HG02885 (cell line): ENCODE results near the gene AQP5.

ENCODE experiments used
- ATAC-seq: cut with Tn5 transposase; IDR thresholded peaks from one replicate; pipeline ENCODE4 v1.9.1; 2021; ENCODE audit warnings: mild to moderate bottlenecking; ENCODE audit not compliant: unreplicated experiment, poor library complexity

AQP5 gene

DNA sequence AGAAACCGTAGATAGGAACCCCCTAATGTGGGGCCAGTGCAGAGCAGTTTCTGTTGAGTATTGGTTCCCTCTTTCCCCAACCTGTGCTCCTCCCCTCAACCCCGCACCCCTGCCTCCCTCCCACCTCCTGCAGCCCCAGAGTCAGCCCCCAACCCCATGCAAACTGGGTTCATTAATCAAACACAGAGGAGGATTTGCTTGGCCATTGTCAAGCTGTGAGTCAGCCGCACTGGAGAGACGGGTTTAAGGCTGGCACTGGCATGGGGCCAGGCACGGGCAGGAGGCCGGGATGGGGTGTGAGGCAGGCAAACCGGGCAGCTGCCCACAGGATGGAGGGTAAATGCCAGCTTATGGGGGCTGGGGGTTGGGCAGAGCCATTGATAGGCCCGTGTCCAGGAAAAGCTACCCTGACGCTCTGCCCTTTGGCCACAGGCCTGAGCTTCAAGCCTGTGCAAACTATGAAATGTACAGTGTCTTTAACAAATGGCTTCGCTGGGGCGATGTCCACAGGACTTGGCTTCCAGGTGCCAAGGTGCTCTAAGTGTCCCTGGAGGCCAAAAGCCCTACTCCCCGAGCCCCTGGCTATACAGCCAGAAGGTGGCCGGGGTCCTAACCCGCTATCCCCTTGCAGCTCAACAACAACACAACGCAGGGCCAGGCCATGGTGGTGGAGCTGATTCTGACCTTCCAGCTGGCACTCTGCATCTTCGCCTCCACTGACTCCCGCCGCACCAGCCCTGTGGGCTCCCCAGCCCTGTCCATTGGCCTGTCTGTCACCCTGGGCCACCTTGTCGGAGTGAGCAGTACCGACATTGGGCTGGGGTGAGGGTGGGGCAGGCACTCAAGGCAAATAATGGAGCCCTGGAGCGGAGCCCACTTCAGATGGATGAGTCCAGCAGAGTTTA is 1.4 kb downstream of the AQP5 start:
- no peak for ATAC-seq

DNA sequence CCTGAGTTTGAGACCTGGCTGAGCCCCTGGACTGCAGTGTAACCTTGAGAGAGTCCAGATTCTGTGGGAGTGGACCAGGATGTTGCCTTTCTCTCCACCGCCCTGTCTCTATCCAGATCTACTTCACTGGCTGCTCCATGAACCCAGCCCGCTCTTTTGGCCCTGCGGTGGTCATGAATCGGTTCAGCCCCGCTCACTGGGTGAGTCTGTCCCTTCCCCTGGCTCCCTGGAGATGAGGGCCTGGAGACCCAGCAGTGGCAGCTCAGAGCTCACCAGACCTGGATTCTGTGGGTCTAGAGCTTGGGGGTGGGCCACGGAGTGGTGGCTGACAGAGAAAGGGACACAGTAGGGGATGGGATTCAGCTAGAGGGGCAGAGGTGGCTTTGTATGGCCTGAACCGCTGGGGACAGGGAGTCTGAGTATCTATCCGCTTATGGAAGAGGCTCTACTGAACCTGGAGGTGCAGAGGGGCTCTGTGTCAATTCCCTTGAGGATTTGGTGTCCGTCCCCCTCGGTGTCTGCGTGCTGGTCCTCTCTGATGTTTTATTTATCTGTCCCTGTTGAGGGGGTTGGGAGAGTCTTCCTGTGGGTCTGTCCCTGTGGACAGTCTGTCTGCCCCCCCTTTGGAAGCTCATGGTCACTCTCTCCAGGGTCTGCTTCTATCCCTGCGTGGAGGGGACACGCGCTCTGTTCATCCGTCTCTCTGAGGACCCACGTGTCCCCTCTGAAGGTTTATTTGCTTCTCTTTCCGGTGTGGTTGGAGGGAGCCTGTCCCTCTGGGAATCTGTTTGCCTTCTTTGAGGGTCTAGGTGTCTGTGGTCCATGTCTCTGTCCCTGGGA is 2.5 kb downstream of the AQP5 start:
- ATAC-seq = no peak

DNA sequence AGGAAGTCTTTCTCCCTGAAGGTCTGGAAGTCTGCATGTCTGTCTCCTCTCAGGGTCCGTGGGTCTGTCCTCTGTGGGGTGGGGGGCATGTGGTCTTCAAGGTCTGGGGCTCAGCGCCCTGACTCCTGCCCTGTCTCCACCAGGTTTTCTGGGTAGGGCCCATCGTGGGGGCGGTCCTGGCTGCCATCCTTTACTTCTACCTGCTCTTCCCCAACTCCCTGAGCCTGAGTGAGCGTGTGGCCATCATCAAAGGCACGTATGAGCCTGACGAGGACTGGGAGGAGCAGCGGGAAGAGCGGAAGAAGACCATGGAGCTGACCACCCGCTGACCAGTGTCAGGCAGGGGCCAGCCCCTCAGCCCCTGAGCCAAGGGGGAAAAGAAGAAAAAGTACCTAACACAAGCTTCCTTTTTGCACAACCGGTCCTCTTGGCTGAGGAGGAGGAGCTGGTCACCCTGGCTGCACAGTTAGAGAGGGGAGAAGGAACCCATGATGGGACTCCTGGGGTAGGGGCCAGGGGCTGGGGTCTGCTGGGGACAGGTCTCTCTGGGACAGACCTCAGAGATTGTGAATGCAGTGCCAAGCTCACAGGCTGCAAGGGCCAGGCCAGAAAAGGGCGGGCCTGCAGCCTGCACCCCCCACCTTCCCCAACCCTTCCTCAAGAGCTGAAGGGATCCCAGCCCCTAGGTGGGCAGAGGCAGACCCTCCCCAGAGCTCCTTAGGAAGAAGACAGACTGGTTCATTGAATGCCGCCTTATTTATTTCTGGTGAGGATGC is 3.4 kb downstream of the AQP5 start:
- no peak for ATAC-seq

DNA sequence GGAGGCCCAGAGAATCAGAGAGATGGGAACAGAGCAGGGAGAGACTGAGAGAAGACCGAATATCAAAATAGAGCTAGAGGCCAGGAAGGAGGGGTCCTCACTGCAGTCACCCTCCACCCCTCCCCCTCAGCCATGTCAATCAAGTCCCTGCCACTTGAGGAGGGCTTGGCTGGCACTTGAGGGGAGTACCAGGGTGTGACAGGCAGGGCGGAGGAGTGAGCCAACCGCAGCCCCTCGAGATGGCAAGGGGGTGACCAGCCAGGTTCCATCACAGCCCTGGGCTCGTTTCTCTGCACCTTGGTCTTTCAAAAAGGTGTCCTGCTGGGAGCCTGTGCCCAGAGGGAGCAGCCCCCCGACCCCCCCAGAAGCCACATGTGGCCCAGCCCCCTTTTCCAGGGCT is 4.2 kb downstream of the AQP5 start:
- ATAC-seq = no peak

DNA sequence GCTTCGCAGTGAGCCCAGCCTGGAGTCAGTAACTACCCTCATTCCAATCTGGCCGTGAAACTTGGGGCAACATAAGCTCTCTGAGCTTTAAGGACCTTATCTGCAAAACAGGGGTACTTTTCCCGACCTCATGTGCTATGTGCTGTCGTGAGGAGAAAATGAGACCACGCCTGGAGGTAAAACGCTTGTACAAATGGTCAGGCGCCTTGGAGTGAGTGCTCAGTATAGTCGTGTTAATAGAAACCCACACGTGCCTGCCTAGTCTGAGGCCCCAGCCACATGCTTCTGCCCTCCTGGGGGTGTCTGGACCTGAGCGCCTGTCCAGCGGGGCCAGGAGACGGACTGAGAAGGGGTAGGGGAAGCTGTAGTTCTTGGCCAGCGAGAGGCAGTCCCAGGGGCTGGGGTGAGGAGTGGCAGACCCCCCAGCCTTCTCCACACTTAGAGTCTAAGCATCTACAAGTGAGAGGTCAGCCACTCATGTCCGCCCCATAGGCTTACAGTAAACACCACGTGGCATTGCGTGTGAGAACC is 4.9 kb downstream of the AQP5 start:
- ATAC-seq = no peak

DNA sequence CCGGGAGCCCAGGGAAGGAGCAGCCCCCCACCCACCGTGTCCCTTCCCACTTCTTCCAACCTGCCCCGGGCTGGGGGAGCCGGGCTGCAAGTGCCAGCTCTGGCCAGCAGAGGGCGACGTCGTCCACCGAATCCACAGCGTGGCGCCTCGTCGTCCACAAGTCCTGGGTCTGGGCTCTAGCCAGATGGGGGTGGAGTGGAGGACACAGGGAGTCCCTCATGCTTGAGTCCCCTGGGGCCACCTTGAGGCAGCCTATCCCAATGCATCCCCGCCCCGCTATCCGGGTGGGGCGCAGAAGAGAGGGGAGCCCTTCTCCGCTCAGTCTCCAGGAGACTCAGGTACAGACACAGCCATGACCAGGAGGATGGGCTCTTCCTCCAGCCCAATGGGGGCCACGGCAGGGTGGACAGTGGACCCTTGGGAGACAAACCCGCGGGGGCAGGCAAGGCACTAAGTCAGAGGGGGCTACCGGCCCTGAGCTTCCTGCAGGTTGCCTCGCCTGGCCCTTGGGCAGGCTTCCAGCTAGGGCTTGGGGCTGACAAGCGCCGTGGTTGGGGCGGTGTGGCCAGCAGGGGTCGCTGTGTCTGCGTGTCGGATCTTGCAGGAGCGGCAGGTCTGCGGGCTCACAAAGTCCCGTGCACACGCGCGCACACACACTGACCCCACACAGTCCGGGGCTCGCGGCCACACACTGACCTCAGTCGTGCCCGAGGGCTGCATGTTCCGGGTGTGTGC is 5.5 kb downstream of the AQP5 start:
- ATAC-seq = peak; percentile 76

DNA sequence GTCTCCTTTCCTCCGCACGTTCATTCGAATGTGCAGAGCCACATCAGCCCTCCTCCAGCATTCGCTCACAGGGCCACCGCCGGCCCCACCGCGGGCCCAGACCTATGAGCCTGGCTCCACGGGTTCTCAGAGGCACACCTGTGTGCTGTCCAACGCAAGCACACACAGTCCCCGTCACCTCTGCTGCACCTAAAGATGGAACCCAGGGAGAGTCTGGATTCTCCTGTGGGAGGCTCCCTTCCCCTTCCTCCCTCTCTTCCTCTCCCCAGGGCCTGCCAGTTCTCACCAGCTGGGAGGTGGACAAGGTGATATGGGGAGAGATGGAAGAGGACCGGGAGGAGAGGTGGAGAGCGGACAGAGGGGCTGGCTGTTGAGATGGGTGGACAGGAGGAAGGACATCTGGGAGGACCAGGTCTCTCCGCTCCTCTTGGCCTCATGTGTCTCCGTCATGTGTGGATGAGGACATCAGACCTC is 6.1 kb downstream of the AQP5 start:
- no peak for ATAC-seq

DNA sequence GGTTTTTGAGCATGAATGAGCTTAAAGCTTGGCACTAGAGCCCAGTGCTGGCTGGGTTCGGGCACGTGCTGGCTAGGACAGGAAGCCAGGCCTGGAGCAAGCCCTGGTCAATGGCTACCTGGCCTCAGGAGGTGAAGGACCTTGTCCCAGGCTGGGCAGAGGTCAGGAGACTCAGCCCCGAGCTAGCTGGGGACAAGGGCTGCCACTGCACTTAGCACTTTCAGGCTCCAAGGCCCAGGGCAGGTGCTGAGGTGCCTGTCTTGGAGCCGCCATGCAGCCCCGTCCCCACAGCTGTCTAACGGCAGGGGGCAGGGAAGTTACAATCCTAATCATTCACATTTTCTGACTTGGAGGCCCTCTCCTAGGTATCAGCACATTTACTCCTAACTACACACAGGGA is 6.8 kb downstream of the AQP5 start:
- no peak for ATAC-seq

DNA sequence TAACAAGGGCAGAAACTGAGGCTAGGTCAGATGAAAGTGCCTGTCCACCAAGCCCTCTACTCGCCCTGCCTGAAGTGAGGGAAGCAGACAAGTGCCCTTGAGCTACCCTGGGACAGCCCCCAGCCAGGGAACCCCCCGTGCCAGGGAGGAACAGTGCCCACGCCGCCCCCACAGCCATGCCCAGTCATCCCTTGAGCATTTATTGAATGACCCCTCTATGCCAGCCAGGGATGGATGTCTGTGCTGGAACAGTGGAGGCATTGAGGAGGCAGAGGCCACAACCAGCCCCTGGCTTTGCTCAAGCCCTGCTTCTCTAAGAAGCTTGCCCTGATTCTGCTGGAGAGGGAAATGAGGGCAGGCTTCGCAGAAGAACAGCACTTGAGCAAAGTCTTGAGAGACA is 7.4 kb downstream of the AQP5 start:
- ATAC-seq = no peak

DNA sequence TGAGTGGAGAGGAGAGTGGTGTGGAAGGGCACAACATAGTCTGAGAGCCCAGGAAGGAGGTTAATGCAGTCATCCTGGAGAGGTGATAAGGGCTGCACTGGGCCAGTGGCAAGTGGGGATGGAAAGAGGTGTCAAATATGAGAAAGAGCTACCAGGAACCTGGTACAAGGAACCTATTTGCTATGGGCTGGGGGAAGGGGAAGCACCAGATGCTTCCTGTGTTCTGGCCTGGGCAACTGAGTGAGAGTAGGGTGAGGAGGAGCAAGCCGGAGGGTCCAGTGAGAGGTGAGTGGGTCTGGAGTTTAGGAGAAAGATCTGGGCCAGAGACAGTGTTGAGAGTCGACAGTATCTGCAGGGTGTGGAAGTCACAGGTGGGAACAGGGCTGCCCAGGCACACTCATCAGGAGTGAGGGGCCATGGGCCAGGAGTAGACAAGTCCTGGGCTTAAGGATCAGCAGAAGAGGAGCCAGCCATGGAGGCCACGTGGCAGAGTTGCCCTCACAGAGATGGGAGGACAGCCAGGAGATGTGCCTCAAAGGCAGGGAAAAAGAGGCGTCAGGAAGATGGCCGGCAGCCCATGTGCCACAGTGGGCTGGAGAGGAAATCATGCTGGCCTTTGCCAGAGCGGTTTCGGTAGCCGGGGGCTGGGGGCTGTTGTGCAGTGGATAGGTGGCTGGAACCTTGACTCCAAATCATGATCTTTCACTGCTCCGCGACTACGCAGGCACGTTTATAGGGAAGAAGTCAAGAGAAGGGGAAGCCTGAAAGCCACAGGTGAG is 8.2 kb downstream of the AQP5 start:
- no peak for ATAC-seq

DNA sequence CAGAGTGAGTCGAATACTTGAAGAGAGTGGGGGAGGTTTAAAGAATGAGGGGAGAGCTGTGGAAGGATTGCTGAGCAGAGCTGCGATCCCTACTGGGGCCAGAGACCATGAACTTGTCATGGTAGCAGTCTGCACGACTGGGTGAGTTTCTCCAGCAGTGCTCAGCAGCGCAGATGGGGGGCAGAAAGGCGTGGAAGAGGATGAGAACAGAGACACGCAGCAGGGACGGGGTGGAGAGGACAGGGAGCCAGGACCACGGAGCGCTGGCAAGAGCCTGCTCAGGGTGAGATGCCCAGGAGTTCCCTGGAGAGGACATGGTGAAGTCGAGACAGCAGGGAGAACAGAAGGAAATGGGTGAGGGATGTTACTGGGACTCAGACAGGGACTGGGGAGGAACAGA is 9.0 kb downstream of the AQP5 start:
- no peak for ATAC-seq

DNA sequence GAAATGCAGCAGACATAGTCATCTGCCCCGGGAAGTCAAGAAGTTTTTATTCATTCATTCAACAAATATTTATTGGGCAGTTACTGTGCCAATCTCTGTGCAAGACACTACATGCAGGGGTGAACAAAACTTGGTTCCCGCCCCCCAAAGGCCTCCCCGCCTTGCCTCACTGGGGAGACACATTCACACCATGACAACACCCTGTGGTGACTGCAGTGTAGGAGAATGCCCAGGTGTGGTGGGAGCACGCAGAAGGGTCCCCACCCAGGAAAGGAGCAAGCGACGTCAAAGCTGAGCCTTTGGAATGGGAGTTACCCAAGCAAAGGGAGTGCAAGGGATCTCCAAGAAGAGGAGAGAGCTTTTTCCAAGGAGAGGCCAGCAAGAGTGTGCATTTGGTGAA is 9.5 kb downstream of the AQP5 start:
- ATAC-seq = no peak

DNA sequence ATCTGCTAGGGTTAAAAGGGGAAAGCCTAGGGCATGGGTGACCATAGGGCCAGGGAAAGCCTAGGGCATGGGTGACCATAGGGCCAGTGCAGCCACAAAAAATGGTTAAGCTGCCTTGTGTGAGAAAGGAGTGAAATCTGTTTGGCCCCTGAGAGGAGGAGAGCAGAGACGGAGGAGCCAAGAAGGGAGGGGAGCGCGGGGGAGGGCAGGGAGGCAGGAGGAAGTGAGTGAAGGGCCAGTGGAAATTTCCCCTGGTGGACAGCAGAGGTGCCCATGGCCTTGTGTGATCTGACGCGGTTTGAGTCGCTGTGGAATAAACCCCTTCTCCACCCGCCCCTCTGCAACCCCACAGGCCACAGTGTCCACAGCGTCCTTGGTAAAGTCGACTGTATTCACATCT is 10.5 kb downstream of the AQP5 start:
- ATAC-seq = no peak

DNA sequence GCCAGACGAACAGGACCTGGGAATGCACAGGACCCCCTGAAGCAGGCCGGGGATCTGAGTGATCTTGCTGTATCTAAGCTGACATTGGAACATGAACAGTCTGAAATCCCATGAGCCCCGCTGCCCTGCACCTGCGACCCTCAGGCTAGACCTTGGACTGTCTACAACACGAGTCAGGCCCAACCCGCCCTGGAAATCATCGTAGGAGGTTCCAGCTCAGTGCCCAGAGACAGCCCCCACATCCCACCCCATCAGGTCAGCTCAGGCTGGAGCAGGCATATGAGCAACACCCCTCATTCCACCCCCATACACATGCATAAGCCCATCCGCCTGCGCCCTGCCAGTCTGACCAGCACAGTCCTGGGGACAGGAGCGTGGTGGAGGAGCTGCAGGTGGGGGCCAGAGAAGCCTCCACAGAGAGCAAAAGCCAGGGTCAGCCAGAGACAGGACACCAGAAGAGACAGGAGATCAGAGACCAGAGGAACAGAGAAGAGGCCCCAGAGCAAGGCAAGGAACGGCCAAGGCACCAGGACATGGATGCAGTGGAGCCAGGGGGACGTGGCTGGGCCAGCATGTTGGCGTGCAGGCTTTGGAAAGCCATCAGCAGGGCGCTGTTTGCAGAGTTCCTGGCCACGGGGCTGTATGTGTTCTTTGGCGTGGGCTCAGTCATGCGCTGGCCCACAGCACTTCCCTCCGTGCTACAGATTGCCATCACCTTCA is 11.1 kb downstream of the AQP5 start, which contains the start of gene AQP6:
TSS of gene AQP6 (plus strand) at position 307 of the 720 bp plus-strand sequence. CDS start at position 534, 227 bp downstream.
- no peak for ATAC-seq

DNA sequence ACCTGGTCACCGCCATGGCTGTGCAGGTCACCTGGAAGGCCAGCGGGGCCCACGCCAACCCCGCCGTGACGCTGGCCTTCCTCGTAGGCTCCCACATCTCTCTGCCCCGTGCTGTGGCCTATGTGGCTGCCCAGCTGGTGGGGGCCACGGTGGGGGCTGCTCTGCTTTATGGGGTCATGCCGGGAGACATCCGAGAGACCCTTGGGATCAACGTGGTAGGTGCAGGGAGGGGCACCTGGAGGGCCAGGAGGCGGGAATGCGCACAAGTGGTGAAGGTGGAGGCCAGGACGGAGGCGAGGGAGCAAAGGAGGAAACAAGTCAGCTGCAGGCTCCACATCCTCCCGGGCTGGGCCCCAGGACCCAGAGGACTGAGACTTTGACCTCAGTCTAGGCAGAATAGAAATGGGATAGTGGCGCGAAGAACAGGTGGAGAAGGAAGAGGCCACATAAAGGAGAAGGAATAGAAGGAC is 11.7 kb downstream of the AQP5 start:
- no peak for ATAC-seq

DNA sequence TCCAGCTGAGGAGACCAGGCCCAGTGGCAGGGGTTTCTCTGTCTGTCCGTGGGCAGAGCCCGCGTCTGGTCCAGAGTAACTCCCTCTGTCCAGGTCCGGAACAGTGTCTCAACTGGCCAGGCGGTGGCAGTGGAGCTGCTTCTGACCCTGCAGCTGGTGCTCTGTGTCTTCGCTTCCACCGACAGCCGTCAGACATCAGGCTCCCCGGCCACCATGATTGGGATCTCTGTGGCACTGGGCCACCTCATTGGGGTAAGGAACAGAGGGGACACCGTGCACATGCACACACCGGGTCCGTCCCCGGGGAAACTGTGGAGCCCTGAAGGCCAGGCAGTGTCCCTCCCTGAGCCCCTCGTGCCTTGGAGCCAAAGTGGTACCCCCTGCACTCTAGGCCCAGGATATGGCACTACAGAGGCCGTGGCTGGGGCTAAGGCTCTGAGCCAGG is 12.6 kb downstream of the AQP5 start:
- ATAC-seq = no peak

DNA sequence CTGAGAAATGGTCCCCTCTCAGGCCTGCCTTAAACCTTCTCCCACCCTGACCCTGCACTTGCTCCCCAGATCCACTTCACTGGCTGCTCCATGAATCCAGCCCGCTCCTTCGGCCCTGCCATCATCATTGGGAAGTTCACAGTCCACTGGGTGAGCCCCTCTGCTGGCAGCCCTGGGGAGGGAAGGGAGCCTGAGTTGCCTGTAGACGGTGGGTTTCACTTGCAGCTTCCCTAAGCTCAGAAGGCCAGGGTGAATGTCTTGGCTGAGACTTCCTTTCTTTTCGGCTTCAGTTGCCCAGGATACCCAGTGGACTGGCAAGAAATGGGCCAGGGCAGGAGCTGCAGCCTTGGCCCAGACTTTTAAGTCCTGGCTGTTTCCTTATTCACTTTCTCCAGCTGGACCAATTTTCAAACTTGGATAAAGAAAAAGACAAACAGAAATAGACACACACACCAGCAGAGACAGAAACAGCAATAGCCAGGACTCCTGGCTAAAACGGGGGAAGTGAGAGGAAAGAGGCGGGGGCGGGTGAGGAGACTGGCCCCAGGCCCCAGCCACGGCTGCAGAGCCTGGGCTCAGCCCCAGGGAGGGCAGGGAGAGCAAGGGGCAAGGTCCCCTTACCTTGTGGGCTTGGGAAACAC is 13.1 kb downstream of the AQP5 start:
- ATAC-seq = no peak
